Stimulated activated naive B cell treated with anti-CD40 and anti-IgM and Interleukin-4, amounts not matched to agents 10 μg/mL and 1 μg/mL and 100 μg/mL, for 72 hours (primary cell): ENCODE data around the gene TLE1.
"Not testable (repeated sequence)": the region's sequence is repeated elsewhere in the genome, so short reads cannot be mapped to it uniquely, and the experiment has no call there.

Source experiments
- ATAC-seq, 2 donors: fragments of 150-1000 bp; cut with Tn5 transposase; replicated peaks; 2 replicates each; pipeline ENCODE4 v1.10.0; 2021; ENCODE audit warnings: moderate library complexity in 1 of 2
- DNase-seq: peaks from one replicate; pipeline ENCODE4 v3.0.0; 2021
- H3K27ac Mint-ChIP-seq: one replicate; pipeline ENCODE4 v1.8.0; 2022; ENCODE audit warnings: mild to moderate bottlenecking, mixed read lengths
- H3K27me3 Mint-ChIP-seq, 2 donors: one replicate each; pipeline ENCODE4 v1.8.0; 2022; ENCODE audit warnings: mixed read lengths in 2 of 2
- H3K36me3 Mint-ChIP-seq, 2 donors: one replicate each; pipeline ENCODE4 v1.8.0; 2022; ENCODE audit warnings: mixed read lengths in 2 of 2, mild to moderate bottlenecking in 1 of 2
- H3K4me1 Mint-ChIP-seq, 2 donors: one replicate each; pipeline ENCODE4 v1.8.0; 2022; ENCODE audit warnings: mixed read lengths in 2 of 2, mild to moderate bottlenecking in 1 of 2
- H3K4me3 Mint-ChIP-seq, 2 donors: one replicate each; pipeline ENCODE4 v1.8.0; 2022; ENCODE audit warnings: mild to moderate bottlenecking in 2 of 2, mixed read lengths in 2 of 2, moderate library complexity in 1 of 2
- H3K9me3 Mint-ChIP-seq, 2 donors: one replicate each; pipeline ENCODE4 v1.8.0; 2022; ENCODE audit warnings: mixed read lengths in 2 of 2, mild to moderate bottlenecking in 1 of 2

The TLE1 gene

DNA sequence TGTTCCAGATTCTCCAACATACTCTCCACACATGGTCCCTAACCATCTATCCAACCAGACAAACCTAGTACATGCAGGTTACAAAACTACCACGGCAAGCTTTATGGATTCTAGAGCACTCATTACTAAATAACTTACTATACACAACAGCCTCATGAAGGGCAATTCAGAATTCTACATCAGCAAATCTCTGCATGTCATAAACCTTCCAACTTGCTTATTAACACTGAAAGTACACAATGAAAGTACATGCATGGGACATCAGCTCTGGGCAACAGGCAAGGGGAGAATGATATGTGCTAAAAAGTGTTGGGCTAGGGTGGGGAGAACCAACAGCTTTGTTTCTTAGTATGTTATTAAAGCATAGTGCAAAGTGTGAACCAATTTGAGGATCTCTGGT lies 70.4 kb downstream of the TLE1 start:
- DNase-seq (no peak), ATAC-seq (no peak)
- Mint-ChIP-seq H3K4me1 (peaks cover 24 to 42% of the 10 kb centered on the region in 2 donors), H3K4me3 (no peak overlapping the region), H3K27ac (peak overlapping the region; percentile 17), H3K27me3 (no peaks in the 10 kb centered on the region), H3K36me3 (peaks cover 60 to 75% of the 10 kb centered on the region in 2 donors), H3K9me3 (no peaks in the 10 kb centered on the region)

DNA sequence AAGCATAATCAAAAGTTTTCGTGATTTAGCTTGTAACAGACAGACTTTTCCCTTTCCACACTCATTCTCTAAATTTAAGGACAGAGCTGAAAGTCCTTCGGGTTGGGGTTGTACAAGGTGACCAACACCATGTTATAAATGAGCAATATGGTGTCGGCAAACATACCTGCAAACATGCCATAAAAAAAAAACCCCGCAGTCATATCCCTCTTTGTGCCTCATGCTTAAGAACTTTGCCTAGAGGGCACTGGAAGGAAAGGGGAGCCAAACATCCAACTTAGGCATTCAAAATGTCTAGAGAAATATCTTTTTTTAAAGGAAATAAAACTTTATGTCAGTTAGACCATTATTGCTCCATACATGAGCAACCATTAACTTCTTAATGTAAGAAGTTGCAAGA lies 73.2 kb downstream of the TLE1 start:
- DNase-seq (no peak), ATAC-seq (no peak)
- Mint-ChIP-seq H3K4me1 (peaks cover 15 to 22% of the 10 kb centered on the region in 2 donors), H3K4me3 (no peak overlapping the region), H3K36me3 (peaks cover 68 to 76% of the 10 kb centered on the region in 2 donors), H3K9me3 (no peaks in the 10 kb centered on the region), H3K27me3 (no peaks in the 10 kb centered on the region), H3K27ac (no peak overlapping the region)

DNA sequence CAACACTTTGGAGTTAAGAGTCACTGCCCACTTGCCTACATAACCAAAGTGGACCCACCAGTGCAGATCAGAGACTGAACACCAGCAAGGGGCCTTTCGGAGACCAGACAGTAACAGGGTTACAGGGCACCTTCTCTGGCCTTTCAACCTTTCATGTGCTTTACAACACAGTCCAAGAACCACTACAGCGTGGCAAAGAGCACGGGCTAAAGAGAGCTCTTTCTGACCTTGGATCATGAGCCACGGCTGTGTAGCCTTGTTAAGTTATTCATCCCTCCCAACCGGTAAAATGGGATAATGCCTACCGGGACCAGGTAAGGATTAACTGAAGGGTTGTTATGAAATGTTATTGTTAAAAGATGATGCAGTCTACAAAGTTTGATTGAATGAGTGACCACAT lies 75.0 kb downstream of the TLE1 start:
- peaks cover 16 to 22% of the 10 kb centered on the region in 2 donors for H3K4me1 Mint-ChIP-seq
- H3K4me3 Mint-ChIP-seq = no peak overlapping the region
- no peak for DNase-seq
- no peak for ATAC-seq
- no peaks in the 10 kb centered on the region for H3K27me3 Mint-ChIP-seq
- H3K9me3 Mint-ChIP-seq = no peaks in the 10 kb centered on the region
- no peak overlapping the region for H3K27ac Mint-ChIP-seq
- peaks cover 60 to 72% of the 10 kb centered on the region in 2 donors for H3K36me3 Mint-ChIP-seq

DNA sequence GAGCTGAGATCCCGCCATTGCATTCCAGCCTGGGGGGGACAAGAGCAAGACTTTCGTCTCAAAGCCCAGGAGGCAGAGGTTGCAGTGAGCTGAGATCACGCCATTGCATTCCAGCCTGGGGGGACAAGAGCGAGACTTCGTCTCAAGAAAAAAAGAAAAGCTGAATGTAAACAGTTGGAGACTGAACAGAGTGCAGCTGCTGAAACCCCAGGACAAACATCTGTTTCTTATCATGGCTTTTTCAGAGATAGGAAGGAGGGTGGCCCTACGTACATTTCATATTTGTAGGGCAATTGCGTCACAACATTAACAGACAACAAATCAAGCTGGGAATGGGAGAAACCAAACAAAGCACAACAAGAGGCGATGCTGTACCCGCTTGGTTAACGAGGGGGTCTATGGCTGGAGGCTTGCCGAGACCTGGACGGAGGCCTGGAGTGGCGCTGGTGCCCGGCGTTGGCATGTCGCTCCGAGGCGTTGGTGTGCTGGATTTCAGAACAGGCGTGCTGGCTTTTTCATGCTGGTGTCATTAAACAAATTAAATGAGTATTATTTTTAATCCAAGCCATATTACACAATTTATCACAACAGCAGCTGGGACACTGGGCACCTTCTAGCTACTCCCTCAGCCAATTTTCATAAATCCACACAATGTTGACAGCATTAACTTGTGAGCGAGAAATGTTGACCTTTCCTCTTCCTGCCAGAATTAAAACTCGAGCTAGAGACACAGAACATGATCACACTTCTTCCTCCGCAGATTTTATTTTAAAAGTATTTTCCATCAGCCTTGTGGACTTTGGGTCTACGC lies 76.1 kb downstream of the TLE1 start:
- H3K27me3 Mint-ChIP-seq = no peaks in the 10 kb centered on the region
- H3K27ac Mint-ChIP-seq = no peak overlapping the region
- ATAC-seq (no peak), DNase-seq (no peak)
- H3K4me1 Mint-ChIP-seq = peaks cover 14 to 20% of the 10 kb centered on the region in 2 donors
- no peak overlapping the region for H3K4me3 Mint-ChIP-seq
- H3K36me3 Mint-ChIP-seq = peaks cover 59 to 70% of the 10 kb centered on the region in 2 donors
- H3K9me3 Mint-ChIP-seq = no peaks in the 10 kb centered on the region

DNA sequence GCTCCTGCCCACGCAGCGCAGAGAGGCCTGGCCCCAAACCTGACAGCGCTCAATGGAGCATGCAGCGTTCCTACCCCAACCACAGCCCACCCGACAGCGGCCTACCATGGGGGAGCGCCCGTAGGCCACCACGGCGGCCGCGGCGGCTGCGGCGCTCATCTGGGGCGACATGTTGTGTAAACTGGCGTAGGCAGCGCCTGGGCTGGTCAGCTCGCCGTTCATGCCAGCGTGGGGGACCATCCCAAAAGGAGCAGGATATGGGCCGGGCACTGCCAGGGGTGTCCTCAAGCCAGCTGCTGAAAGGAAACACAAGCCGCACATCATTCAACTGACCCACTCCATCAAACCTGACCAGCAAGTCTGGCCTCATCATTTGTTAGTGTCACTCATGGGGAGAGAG lies 77.7 kb downstream of the TLE1 start:
- ATAC-seq (no peak), DNase-seq (no peak)
- peaks cover 14 to 20% of the 10 kb centered on the region in 2 donors for H3K4me1 Mint-ChIP-seq
- no peaks in the 10 kb centered on the region for H3K27me3 Mint-ChIP-seq
- H3K9me3 Mint-ChIP-seq = no peaks in the 10 kb centered on the region
- peaks cover 65 to 71% of the 10 kb centered on the region in 2 donors for H3K36me3 Mint-ChIP-seq
- H3K27ac Mint-ChIP-seq = no peak overlapping the region
- H3K4me3 Mint-ChIP-seq = no peak overlapping the region

DNA sequence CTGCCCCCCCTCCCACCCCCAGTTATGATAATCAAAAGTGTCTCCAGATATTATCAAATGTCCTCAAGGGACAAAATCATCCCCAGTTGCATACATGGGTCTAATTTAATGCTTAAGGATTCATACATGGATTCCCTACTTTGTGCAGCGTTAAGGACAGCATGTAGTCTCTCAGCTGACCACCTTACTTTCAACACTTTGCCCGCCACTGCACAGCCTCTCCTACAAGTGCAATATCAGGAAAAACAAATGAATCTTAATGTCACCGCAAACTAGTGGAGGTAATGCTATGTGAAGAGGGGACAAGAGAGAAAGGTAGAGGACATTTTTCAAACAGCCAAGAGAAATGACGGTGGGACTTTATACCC lies 78.6 kb downstream of the TLE1 start:
- ATAC-seq (no peak), DNase-seq (no peak)
- H3K27me3 Mint-ChIP-seq = no peaks in the 10 kb centered on the region
- no peaks in the 10 kb centered on the region for H3K9me3 Mint-ChIP-seq
- peaks cover 68 to 72% of the 10 kb centered on the region in 2 donors for H3K36me3 Mint-ChIP-seq
- H3K27ac Mint-ChIP-seq = no peak overlapping the region
- peaks cover 14 to 20% of the 10 kb centered on the region in 2 donors for H3K4me1 Mint-ChIP-seq
- H3K4me3 Mint-ChIP-seq = no peak overlapping the region

DNA sequence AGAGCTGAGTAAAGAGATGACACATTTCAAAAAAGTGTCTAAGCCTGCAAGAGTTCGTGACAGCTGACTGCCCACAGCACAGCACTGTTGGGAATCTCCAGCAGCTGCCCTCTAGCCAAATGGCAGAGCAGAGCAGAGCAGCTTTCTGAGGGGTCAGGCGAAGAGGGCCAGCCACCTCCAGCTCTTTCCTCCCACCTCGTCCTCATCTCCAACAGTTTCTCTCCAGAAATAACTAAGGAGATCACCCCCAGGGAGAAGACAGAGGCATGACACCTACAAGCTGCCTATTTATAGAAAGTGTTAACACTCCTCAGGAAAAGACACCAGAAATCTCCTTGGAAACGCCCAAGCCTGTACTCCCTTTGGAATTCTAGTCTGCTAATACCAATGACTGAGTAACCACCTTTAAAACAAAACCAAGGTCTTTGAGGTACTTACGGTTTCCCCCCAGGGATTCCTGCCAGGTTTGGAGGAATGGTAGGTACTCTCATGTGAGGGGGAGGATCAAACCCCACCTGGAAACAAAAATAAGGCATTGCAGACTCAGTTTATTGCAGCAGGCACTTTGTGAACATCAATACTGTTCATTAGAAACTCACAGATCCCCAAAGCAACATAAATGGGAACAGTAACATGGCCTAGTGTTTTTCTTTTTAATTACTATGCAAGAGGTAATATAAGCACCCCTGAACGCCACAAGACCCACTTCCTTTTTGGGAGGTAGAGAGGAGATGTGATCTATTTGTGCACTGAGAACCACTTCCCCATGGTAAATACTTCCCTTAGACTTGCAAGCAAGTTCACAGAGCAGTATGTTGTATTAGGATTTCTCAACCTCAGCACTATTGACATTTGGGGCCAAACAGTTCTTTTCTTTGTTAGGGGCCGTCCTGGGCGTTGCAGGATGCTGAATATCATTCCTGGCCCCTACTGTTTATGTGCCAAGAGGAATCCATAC lies 79.3 kb downstream of the TLE1 start:
- Mint-ChIP-seq H3K9me3 (no peaks in the 10 kb centered on the region), H3K36me3 (peaks cover 67 to 69% of the 10 kb centered on the region in 2 donors), H3K27ac (peak overlapping the region; percentile 65), H3K27me3 (no peaks in the 10 kb centered on the region), H3K4me1 (peaks cover 14 to 20% of the 10 kb centered on the region in 2 donors), H3K4me3 (peak overlapping the region; percentile 29 to 57)
- DNase-seq = no peak
- ATAC-seq = peak; percentile 97

DNA sequence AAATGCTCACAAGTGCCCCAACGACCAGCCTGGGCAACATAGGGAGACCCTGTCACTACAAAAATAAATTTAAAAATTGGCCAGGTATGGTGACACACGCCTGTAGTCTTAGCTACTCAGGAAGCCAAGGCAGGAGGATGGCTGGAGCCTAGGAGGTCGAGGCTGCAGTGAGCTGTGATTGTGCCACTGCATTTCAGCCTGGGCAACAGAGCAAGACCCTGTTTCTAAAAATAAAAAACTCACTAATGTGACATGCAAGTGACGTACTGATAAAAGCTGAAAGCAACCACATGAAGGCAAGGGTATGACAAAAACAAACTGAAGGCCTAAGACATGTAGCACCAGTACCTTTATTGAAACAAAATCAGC lies 81.1 kb downstream of the TLE1 start:
- no peaks in the 10 kb centered on the region for H3K9me3 Mint-ChIP-seq
- peaks cover 16 to 20% of the 10 kb centered on the region in 2 donors for H3K4me1 Mint-ChIP-seq
- DNase-seq (no peak), ATAC-seq (no peak)
- no peak overlapping the region for H3K27ac Mint-ChIP-seq
- H3K27me3 Mint-ChIP-seq = no peaks in the 10 kb centered on the region
- H3K4me3 Mint-ChIP-seq = no peak overlapping the region
- H3K36me3 Mint-ChIP-seq = peaks cover 66 to 70% of the 10 kb centered on the region in 2 donors

DNA sequence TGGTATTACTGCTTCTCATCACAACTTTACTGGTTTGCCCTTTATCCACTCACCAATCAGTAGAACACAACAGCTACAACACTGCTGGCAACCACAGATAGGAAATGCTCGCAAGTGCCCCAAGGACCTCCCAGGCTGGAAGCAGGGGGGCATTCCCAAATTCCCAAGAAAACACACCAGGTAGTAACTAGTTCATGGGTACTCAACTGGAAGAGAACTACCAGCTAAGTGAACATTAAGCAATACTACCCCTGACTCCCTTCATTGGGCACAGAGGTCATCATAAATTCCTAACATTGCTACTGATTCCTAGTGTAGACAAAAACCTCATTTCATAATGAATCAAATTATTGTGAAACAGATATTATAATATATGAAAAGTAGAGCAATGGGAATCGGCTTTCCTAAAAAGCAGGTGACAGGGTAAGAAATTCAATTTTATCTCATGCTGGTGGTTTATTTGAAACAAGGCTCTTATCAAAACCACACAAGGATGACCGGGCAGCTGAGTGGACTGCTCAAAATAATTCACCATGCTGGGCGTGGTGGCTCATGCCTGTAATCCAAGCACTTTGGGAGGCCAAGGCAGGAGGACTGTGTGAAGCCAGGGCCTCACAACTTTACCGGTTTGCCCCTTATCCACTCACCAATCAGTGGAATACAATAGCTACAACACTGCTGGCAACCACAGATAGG lies 81.6 kb downstream of the TLE1 start:
- DNase-seq (no peak), ATAC-seq (no peak)
- peaks cover 17 to 23% of the 10 kb centered on the region in 2 donors for H3K4me1 Mint-ChIP-seq
- H3K36me3 Mint-ChIP-seq = peaks cover 65 to 71% of the 10 kb centered on the region in 2 donors
- no peaks in the 10 kb centered on the region for H3K27me3 Mint-ChIP-seq
- no peak overlapping the region for H3K27ac Mint-ChIP-seq
- H3K4me3 Mint-ChIP-seq = no peak overlapping the region
- no peaks in the 10 kb centered on the region for H3K9me3 Mint-ChIP-seq

DNA sequence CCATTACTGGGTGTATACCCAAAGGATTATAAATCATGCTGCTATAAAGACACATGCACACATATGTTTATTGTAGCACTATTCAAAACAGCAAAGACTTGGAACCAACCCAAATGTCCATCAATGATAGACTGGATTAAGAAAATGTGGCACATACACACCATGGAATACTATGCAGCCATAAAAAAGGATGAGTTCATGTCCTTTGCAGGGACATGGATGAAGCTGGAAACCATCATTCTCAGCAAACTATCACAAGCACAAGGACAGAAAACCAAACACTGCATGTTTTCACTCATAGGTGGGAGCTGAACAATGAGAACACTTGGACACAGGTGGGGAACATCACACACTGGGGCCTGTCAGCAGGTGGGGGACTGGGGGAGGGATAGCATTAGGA lies 83.1 kb downstream of the TLE1 start:
- H3K9me3 Mint-ChIP-seq, H3K27ac Mint-ChIP-seq, H3K27me3 Mint-ChIP-seq, ATAC-seq, DNase-seq, H3K4me3 Mint-ChIP-seq: not testable (repeated sequence)
- H3K36me3 Mint-ChIP-seq = peaks cover 69 to 78% of the 10 kb centered on the region in 2 donors
- H3K4me1 Mint-ChIP-seq = peaks cover 30 to 38% of the 10 kb centered on the region in 2 donors

DNA sequence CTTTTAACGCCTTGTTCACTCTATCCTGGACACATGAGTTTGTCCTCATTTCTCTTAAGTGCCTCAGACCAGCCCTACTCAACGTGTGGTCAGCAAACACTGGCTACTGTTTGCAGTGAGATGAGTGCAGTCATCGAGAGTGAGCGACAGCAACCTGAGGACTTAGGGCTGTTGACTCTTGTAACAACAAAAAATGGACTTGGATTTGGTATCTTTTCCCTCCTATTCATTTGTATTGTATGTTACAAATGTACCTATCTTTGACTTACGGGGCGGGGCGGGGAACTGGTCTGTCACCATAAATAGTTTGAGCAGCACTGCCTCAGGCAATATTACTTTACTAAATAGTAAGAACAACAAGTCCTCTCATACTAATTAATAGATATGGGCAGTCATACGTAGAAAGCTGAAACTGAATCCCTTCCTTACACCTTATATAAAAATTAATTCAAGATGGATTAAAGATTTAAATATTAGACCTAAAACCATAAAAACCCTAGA lies 84.1 kb downstream of the TLE1 start:
- DNase-seq = no peak
- Mint-ChIP-seq H3K27me3 (no peaks in the 10 kb centered on the region), H3K4me3 (no peak overlapping the region), H3K9me3 (no peaks in the 10 kb centered on the region), H3K36me3 (peaks cover 63 to 71% of the 10 kb centered on the region in 2 donors), H3K27ac (no peak overlapping the region), H3K4me1 (peaks cover 28 to 36% of the 10 kb centered on the region in 2 donors)
- no peak for ATAC-seq

DNA sequence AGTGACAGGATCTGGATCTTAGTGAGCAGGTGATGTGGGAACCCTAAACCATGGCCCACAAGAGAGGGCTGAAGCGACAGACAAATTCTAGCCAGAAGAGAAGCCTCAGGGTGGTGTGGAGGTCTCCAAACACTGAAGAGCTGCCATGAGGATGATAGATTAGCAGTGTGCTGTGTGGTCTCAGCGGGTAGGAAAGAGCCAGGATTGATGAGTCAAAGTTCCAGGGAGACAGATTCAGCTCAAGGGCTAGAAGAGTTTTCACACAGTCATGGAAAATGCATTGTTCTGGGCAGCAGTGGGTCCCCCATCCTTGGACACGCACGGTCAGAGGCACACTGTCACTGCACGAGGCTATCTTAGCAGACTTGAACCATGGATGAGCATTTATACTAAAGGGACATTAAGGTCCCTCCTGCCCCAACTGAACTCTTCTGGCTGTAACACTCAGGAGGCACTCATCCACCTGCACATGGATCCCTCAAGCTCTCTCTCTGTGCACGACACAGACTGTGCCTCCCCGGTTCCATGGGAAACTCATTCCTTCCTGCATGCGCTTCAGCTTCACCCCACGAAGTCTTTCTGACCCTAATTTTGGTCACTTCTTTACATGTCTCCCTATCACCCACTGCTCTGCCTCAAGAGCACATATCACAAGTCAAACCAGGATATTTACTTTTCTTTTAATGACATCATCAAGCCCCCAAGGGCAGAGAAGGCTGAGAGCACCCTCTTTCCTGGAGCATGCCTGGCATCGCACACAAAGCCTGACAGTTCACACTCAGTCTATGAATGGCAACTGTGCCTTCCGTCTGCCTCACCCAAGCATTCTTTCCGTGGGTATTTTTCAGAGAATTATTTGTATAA lies 84.8 kb downstream of the TLE1 start:
- Mint-ChIP-seq H3K4me1 (peaks cover 27 to 36% of the 10 kb centered on the region in 2 donors), H3K9me3 (no peaks in the 10 kb centered on the region), H3K4me3 (no peak overlapping the region), H3K27ac (no peak overlapping the region), H3K36me3 (peaks cover 65 to 72% of the 10 kb centered on the region in 2 donors), H3K27me3 (no peaks in the 10 kb centered on the region)
- ATAC-seq (no peak), DNase-seq (no peak)

DNA sequence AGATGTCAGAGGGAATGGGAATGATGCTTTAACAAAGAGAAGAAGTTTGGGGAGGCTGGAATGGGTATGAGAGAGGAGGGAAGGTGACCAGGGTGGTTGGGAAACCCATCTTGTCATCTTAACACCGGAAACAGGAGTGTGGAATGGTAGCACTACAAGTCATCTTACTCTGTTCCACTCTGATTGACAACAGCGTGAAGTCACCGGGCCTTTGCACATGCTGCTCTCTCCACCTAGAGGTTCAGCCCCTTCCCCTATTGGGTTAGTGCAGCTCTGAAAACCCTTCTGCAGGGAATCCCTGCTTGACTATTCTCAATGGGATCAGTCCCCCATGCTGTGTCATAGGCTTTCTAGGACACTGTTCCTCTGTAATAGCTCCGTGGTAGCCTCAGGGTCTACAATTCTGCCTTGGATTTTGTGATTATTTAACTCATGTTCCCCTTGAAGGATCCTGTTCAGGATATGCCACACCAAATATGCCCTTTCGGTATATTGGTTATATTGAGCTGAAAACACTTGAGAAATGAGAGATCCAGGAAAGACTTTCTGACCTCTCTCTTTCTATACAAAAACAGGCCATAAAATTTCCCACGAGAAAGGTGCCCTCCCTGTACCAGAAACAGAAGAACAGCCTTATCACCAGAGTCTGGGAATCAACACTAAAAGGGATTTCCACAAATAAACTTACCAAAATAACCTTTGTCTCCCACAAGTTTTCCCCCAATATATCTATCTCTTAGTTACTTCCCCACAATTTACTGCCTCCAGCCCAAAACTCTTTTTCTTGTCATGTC lies 86.3 kb downstream of the TLE1 start:
- peaks cover 35 to 47% of the 10 kb centered on the region in 2 donors for H3K4me1 Mint-ChIP-seq
- peaks cover 69 to 76% of the 10 kb centered on the region in 2 donors for H3K36me3 Mint-ChIP-seq
- H3K27me3 Mint-ChIP-seq = no peaks in the 10 kb centered on the region
- H3K9me3 Mint-ChIP-seq = peaks cover 4 to 10% of the 10 kb centered on the region in 2 donors
- H3K27ac Mint-ChIP-seq = no peak overlapping the region
- ATAC-seq (no peak), DNase-seq (no peak)
- no peak overlapping the region for H3K4me3 Mint-ChIP-seq
